RWPE2 (cell line): Measurements from ENCODE around the gene LRP1.

Experiments
- ATAC-seq: fragments of 200-7000 bp; cut with Tn5 transposase; 3 replicates; pipeline ENCODE4 v1.9.1; 2021; ENCODE audit warnings: low read depth
- DNase-seq: peaks from one replicate; pipeline ENCODE4 v3.0.0-alpha.2; 2020; ENCODE audit warnings: low spot score
- H3K27ac ChIP-seq: fragments of 450-650 bp; 2 replicates; pipeline ENCODE4 v1.5.1; 2017; ENCODE audit warnings: mild to moderate bottlenecking; ENCODE audit not compliant: poor library complexity, severe bottlenecking
- H3K27me3 ChIP-seq: fragments of 250-450 bp; sonication (Bioruptor Pico); 2 replicates; pipeline ENCODE4 v1.5.1; 2021; ENCODE audit warnings: mild to moderate bottlenecking, moderate library complexity; ENCODE audit not compliant: insufficient read depth, poor library complexity, severe bottlenecking
- H3K36me3 ChIP-seq: fragments of 250-450 bp; sonication (Bioruptor Pico); 2 replicates; pipeline ENCODE4 v1.5.1; 2020; ENCODE audit warnings: low read depth, mild to moderate bottlenecking, moderate library complexity
- H3K4me1 ChIP-seq: fragments of 250-450 bp; sonication (Bioruptor Pico); 2 replicates; pipeline ENCODE4 v1.5.1; 2021; ENCODE audit warnings: mild to moderate bottlenecking, moderate library complexity; ENCODE audit not compliant: insufficient read depth, poor library complexity, severe bottlenecking
- H3K4me3 ChIP-seq: fragments of 250-450 bp; sonication (Bioruptor Pico); 2 replicates; pipeline ENCODE4 v1.5.1; 2021; ENCODE audit warnings: mild to moderate bottlenecking, moderate library complexity; ENCODE audit not compliant: severe bottlenecking
- H3K9me3 ChIP-seq: fragments of 250-450 bp; sonication (Bioruptor Pico); 2 replicates; pipeline ENCODE4 v1.5.1; 2021; ENCODE audit warnings: mild to moderate bottlenecking, moderate library complexity; ENCODE audit not compliant: severe bottlenecking
- CTCF ChIP-seq: fragments of 450-650 bp; IDR thresholded peaks from one replicate; pipeline ENCODE4 v1.5.1; 2017; ENCODE audit warnings: mild to moderate bottlenecking, moderate library complexity; ENCODE audit not compliant: poor library complexity, severe bottlenecking

Gene LRP1

GRCh38 chr12:57128519-57129247 lies 400 bp downstream of the LRP1 start:
- no peak for DNase-seq

GRCh38 chr12:57129321-57129842 lies 1.1 kb downstream of the LRP1 start:
- DNase-seq (no peak), ATAC-seq (no peak)
- H3K36me3 ChIP-seq: no peaks in the 10 kb centered on the region
- TF ChIP-seq CTCF: no peak
- H3K27ac ChIP-seq: peak overlapping the region; percentile 62
- no peaks in the 10 kb centered on the region for H3K27me3 ChIP-seq
- no peaks in the 10 kb centered on the region for H3K9me3 ChIP-seq
- H3K4me3 ChIP-seq: peak overlapping the region; percentile 82
- peaks cover 3% of the 10 kb centered on the region for H3K4me1 ChIP-seq

More at GRCh38 chr12:57128519-57129247, 400 bp downstream of the LRP1 start:
- no peaks in the 10 kb centered on the region for H3K27me3 ChIP-seq
- peak overlapping the region; percentile 82 for H3K4me3 ChIP-seq
- peak; percentile 4; the same call in 1 of the 3 replicates for ATAC-seq
- H3K36me3 ChIP-seq: no peaks in the 10 kb centered on the region
- H3K9me3 ChIP-seq: no peaks in the 10 kb centered on the region
- H3K4me1 ChIP-seq: peaks cover 3% of the 10 kb centered on the region
- H3K27ac ChIP-seq: peak overlapping the region; percentile 62
- TF ChIP-seq CTCF: no peak

- no peak for DNase-seq
- no peak for TF ChIP-seq CTCF
- H3K27me3 ChIP-seq: no peaks in the 10 kb centered on the region
- H3K27ac ChIP-seq: no peak overlapping the region
- H3K9me3 ChIP-seq: no peaks in the 10 kb centered on the region
- H3K36me3 ChIP-seq: no peaks in the 10 kb centered on the region
- ATAC-seq: no peak
- peak overlapping the region; percentile 82 for H3K4me3 ChIP-seq
- H3K4me1 ChIP-seq: peaks cover 3% of the 10 kb centered on the region
Measured at GRCh38 chr12:57129889-57130288, 1.6 kb downstream of the LRP1 start.

- no peaks in the 10 kb centered on the region for H3K27me3 ChIP-seq
- no peak overlapping the region for H3K27ac ChIP-seq
- no peak for DNase-seq
- peaks cover 3% of the 10 kb centered on the region for H3K4me1 ChIP-seq
- ATAC-seq: no peak
- no peak overlapping the region for H3K4me3 ChIP-seq
- no peak for TF ChIP-seq CTCF
- H3K9me3 ChIP-seq: no peaks in the 10 kb centered on the region
- no peaks in the 10 kb centered on the region for H3K36me3 ChIP-seq
Measured at GRCh38 chr12:57130941-57131340, 2.7 kb downstream of the LRP1 start.
